H1 (cell line): ENCODE data around the gene SRSF2.

Experiments
- CTCF ChIP-seq, 3 experiments: IDR thresholded peaks; 1 replicate in 2 of 3; 2 replicates in 1 of 3; pipeline versions ENCODE4 v1.5.1 to v1.6.1; 2011; ENCODE audit warnings: low read length in 3 of 3, mild to moderate bottlenecking in 3 of 3, inconsistent platforms in 2 of 3, low read depth in 1 of 3, moderate library complexity in 1 of 3; ENCODE audit not compliant: insufficient read depth in 1 of 3; ENCODE audit errors: control extremely low read depth in 1 of 3
- KDM1A ChIP-seq: fragments of 200-600, 300-600 bp; sonication (generic); IDR thresholded peaks from 2 replicates; pipeline ENCODE4 v1.7.1; 2016; ENCODE audit warnings: mild to moderate bottlenecking, low read length, borderline replicate concordance
- MAX ChIP-seq: IDR thresholded peaks from 2 replicates; pipeline ENCODE4 v1.6.1; 2012; ENCODE audit warnings: inconsistent platforms
- POLR2AphosphoS5 ChIP-seq: IDR thresholded peaks from 2 replicates; pipeline ENCODE4 v1.6.1; 2011; ENCODE audit warnings: low read depth, low read length

GRCh38 chr17:76684756-76685155, 52.4 kb downstream of the SRSF2 start:
- TF ChIP-seq CTCF (IDR thresholded peaks at IDR 0.05; ENCODE audit: control extremely low read depth in 1 of 3, insufficient read depth in 1 of 3, low read depth in 1 of 3, low read length in 3 of 3): no peak
- no peak for TF ChIP-seq KDM1A
- TF ChIP-seq MAX: no peak
- TF ChIP-seq POLR2AphosphoS5: no peak
